Transverse colon (tissue), 4 donors: Measurements from ENCODE around the gene CCDC86.

Experiments
- CTCF ChIP-seq, 5 experiments: fragments of 200-600 bp in 3 of 5; fragments of 450-650 bp in 2 of 5; sonication (generic) in 3 of 5; IDR thresholded peaks; 1 replicate in 2 of 5; 2 replicates in 3 of 5; pipeline ENCODE4 v1.5.1; 2016 to 2017; ENCODE audit warnings: antibody characterized with exemption in 5 of 5, inconsistent platforms in 3 of 5, mild to moderate bottlenecking in 2 of 5, moderate library complexity in 1 of 5
- POLR2A ChIP-seq: fragments of 450-650 bp; IDR thresholded peaks from one replicate; pipeline ENCODE4 v1.6.1; 2016; ENCODE audit warnings: antibody characterized with exemption, mild to moderate bottlenecking, moderate library complexity
- POLR2AphosphoS5 ChIP-seq, 3 donors: sonication (generic); formaldehyde crosslinking; IDR thresholded peaks; one replicate each; pipeline ENCODE4 v1.6.1; 2016; ENCODE audit warnings: antibody characterized with exemption in 3 of 3

- TF ChIP-seq POLR2AphosphoS5 (IDR thresholded peaks at IDR 0.05) (no peak), CTCF (IDR thresholded peaks at IDR 0.05) (no peak), POLR2A (no peak)
Observed at GRCh38 chr11:60844870-60845221, 2.9 kb downstream of the CCDC86 start.
